Coronary artery (tissue), 2 donors: Measurements from ENCODE around the gene MAGI1.

Experiments
- DNase-seq: peaks from one replicate; pipeline ENCODE4 v3.0.0-alpha.2; 2017; ENCODE audit warnings: low spot score
- H3K27ac ChIP-seq, 2 donors: fragments of 200-600 bp; sonication (generic); one replicate each; pipeline ENCODE4 v1.5.1; 2016 to 2019
- H3K4me3 ChIP-seq: fragments of 200-600 bp; sonication (generic); 2 replicates; pipeline ENCODE4 v1.5.1; 2016; ENCODE audit warnings: mild to moderate bottlenecking, moderate library complexity
- CTCF ChIP-seq: fragments of 200-600 bp; sonication (generic); IDR thresholded peaks from one replicate; pipeline ENCODE4 v1.5.1; 2019; ENCODE audit warnings: antibody characterized with exemption

Gene MAGI1

DNA sequence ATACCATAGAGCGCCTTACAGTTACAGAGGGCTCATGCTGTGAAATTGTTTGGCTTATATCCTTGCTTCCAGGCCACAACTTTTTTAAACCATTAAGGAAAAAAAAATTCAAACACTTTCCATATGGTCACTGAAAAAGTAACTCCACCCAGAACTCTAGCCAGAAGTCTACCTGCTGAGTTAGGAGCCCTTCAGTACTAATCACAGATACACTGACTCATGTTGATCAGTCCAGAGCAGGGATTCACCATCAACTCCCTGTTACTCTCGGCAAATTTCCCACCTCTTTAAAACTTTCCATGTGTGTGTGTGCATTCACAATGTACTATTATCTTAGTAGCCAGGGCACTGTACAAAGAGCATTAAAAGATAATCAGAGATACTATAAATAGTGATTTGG is 372.8 kb downstream of the MAGI1 start:
- TF ChIP-seq CTCF: no peak
- Histone ChIP-seq H3K4me3 (no peak overlapping the region), H3K27ac (no peak overlapping the region)
- DNase-seq: no peak

- no peak for DNase-seq
- TF ChIP-seq CTCF: no peak
- Histone ChIP-seq H3K27ac (no peak overlapping the region), H3K4me3 (no peak overlapping the region)
These were observed 373.8 kb downstream of the MAGI1 start for GRCh38 chr3:65664931-65665330.

GRCh38 chr3:65664446-65664845 is 374.3 kb downstream of the MAGI1 start:
- Histone ChIP-seq H3K4me3 (no peak overlapping the region), H3K27ac (no peak overlapping the region)
- TF ChIP-seq CTCF: no peak
- DNase-seq: no peak

GRCh38 chr3:65662095-65662494 is 376.6 kb downstream of the MAGI1 start:
- no peak for TF ChIP-seq CTCF
- DNase-seq: no peak
- Histone ChIP-seq H3K4me3 (no peak overlapping the region), H3K27ac (no peak overlapping the region)

GRCh38 chr3:65660000-65660598 is 378.6 kb downstream of the MAGI1 start:
- Histone ChIP-seq H3K4me3 (no peak overlapping the region), H3K27ac (no peak overlapping the region)
- no peak for TF ChIP-seq CTCF
- DNase-seq: no peak

GRCh38 chr3:65659396-65659795 is 379.3 kb downstream of the MAGI1 start:
- DNase-seq: no peak
- Histone ChIP-seq H3K27ac (no peak overlapping the region), H3K4me3 (no peak overlapping the region)
- no peak for TF ChIP-seq CTCF

GRCh38 chr3:65658401-65658800 is 380.3 kb downstream of the MAGI1 start:
- no peak for DNase-seq
- H3K27ac ChIP-seq: peak overlapping the region in 1 of 2 donors; percentile 45
- no peak overlapping the region for H3K4me3 ChIP-seq
- no peak for TF ChIP-seq CTCF
